DND-41 (cell line): ENCODE measurements around the gene GPR17.

Experiments used
- ATAC-seq: fragments of 200-7000 bp; cut with Tn5 transposase; 3 replicates; pipeline ENCODE4 v1.9.1; 2021; ENCODE audit warnings: low read depth; ENCODE audit not compliant: insufficient read depth
- DNase-seq: peaks from one replicate; pipeline ENCODE4 v3.0.0-alpha.2; 2020
- H2AFZ ChIP-seq: 2 replicates; pipeline ENCODE4 v1.6.0; 2012; ENCODE audit warnings: low read depth, low read length
- H3K27ac ChIP-seq: 2 replicates; pipeline ENCODE4 v1.5.1; 2012; ENCODE audit warnings: low read length, inconsistent platforms
- H3K27me3 ChIP-seq: fragments of 200-600 bp; sonication (generic); 2 replicates; pipeline ENCODE4 v1.6.0; 2012; ENCODE audit warnings: low read length, mild to moderate bottlenecking, inconsistent platforms; ENCODE audit not compliant: insufficient read depth, poor library complexity
- H3K36me3 ChIP-seq: 2 replicates; pipeline ENCODE4 v1.5.1; 2012; ENCODE audit warnings: low read length, inconsistent platforms; ENCODE audit not compliant: insufficient read depth
- H3K4me1 ChIP-seq: 2 replicates; pipeline ENCODE4 v1.5.1; 2012; ENCODE audit warnings: mild to moderate bottlenecking, low read length; ENCODE audit not compliant: insufficient read depth
- H3K4me2 ChIP-seq: 2 replicates; pipeline ENCODE4 v1.6.0; 2012; ENCODE audit warnings: mild to moderate bottlenecking, moderate library complexity, low read length, inconsistent platforms; ENCODE audit not compliant: insufficient read depth
- H3K4me3 ChIP-seq, 2 experiments: fragments of 200-600 bp in 1 of 2; shearing (Covaris generic) in 1 of 2; 2 replicates each; pipeline ENCODE4 v1.5.1; 2012 to 2016; ENCODE audit warnings: inconsistent platforms in 2 of 2, low read length in 2 of 2, mild to moderate bottlenecking in 2 of 2, low read depth in 1 of 2, moderate library complexity in 1 of 2
- H3K79me2 ChIP-seq: 2 replicates; pipeline ENCODE4 v1.6.0; 2012; ENCODE audit warnings: low read length, inconsistent platforms; ENCODE audit not compliant: insufficient read depth
- H3K9ac ChIP-seq: 2 replicates; pipeline ENCODE4 v1.6.0; 2012; ENCODE audit warnings: low read depth, mild to moderate bottlenecking, inconsistent platforms, low read length, moderate library complexity
- H3K9me3 ChIP-seq: 2 replicates; pipeline ENCODE4 v1.5.1; 2012; ENCODE audit warnings: low read length, moderate library complexity, mild to moderate bottlenecking, inconsistent platforms; ENCODE audit not compliant: insufficient read depth, severe bottlenecking
- H4K20me1 ChIP-seq: 2 replicates; pipeline ENCODE4 v1.6.0; 2012; ENCODE audit warnings: low read length; ENCODE audit not compliant: insufficient read depth
- CTCF ChIP-seq: IDR thresholded peaks from 2 replicates; pipeline ENCODE4 v1.5.1; 2012; ENCODE audit warnings: borderline replicate concordance, low read length, moderate library complexity, mild to moderate bottlenecking; ENCODE audit not compliant: poor library complexity, severe bottlenecking; ENCODE audit errors: extremely low read depth
- EZH2 ChIP-seq: IDR thresholded peaks from 3 replicates; pipeline ENCODE4 v1.6.1; 2012; ENCODE audit warnings: borderline replicate concordance, low read depth, mild to moderate bottlenecking, moderate library complexity, low read length, inconsistent platforms; ENCODE audit not compliant: severe bottlenecking

Gene GPR17

GRCh38 chr2:127675331-127676261 is 29.6 kb downstream of the GPR17 start, which contains the start of gene LIMS2:
Gene LIMS2 (minus strand): TSS chr2:127675530. CDS start chr2:127675024, 506 bp downstream.
- H3K4me1 ChIP-seq, result no peaks in the 10 kb centered on the region
- no peak within 1 kb of the TSS for H2AFZ ChIP-seq
- no peak for TF ChIP-seq EZH2
- no peak for TF ChIP-seq CTCF

DNA sequence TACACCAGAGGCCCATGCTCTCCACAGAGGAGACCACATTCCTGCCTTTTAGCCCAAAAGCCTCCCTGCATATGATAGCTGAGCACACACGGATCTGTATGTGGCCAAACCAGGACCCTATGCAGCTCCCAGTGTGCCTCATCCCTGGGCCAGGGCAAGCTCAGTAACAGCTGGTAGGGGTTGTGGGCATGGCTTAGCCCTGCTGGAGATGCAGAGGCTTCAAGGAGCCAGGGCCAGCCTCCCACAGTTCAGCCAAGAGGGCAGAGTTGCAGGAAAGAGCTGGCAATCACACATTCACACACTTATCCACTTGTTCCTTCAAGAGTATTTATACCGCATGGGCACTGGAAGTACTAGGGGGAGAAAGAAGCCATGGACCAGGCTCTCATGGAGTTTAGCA is 31.0 kb downstream of the GPR17 start:
- Histone ChIP-seq H4K20me1 (no peaks in the 10 kb centered on the region), H3K4me1 (no peaks in the 10 kb centered on the region), H2AFZ (no peak overlapping the region), H3K27me3 (peaks cover 4% of the 10 kb centered on the region), H3K79me2 (no peaks in the 10 kb centered on the region), H3K9me3 (no peaks in the 10 kb centered on the region), H3K4me3 (no peak overlapping the region), H3K4me2 (no peak overlapping the region), H3K9ac (no peak overlapping the region), H3K36me3 (no peaks in the 10 kb centered on the region), H3K27ac (no peak overlapping the region)
- TF ChIP-seq CTCF, result no peak
- TF ChIP-seq EZH2, result no peak
- ATAC-seq, result no peak
- DNase-seq, result no peak

More at GRCh38 chr2:127675331-127676261, 29.6 kb downstream of the GPR17 start, which contains the start of gene LIMS2:
- no peak within 1 kb of the TSS for H3K4me3 ChIP-seq
- H3K27ac ChIP-seq, result no peak within 1 kb of the TSS
- H4K20me1 ChIP-seq, result no peaks in the 10 kb centered on the region
- no peaks in the 10 kb centered on the region for H3K36me3 ChIP-seq
- DNase-seq (no peak), ATAC-seq (no peak)
- no peaks in the 10 kb centered on the region for H3K79me2 ChIP-seq
- H3K27me3 ChIP-seq, result peaks cover 4% of the 10 kb centered on the region
- H3K9ac ChIP-seq, result no peak within 1 kb of the TSS
- H3K4me2 ChIP-seq, result no peak within 1 kb of the TSS
- no peaks in the 10 kb centered on the region for H3K9me3 ChIP-seq

DNA sequence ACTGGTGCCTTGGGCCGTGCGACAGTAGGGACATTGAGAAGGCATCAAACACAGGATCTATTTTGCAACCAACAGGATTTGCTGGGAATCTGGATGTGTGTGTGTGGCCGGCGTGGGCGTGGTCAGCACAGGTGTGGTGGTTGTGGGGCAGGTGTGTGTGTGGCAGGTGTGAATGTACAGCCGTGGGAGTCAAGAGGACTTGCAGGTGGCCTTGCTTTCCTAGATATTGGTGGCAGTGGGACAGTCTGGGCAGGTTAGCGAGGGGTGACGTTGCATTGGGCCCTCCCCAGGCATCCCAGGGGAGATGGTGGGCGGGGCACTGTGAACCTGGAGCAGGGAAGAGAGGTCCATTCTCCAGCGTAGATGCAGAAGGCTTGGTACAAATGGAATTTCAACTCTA is 32.6 kb downstream of the GPR17 start:
- Histone ChIP-seq H3K4me1 (no peaks in the 10 kb centered on the region), H3K4me3 (no peak overlapping the region), H3K9ac (no peak overlapping the region), H3K4me2 (no peak overlapping the region), H3K27ac (no peak overlapping the region), H3K9me3 (no peaks in the 10 kb centered on the region), H3K27me3 (peaks cover 4% of the 10 kb centered on the region), H3K79me2 (no peaks in the 10 kb centered on the region), H2AFZ (no peak overlapping the region), H4K20me1 (no peaks in the 10 kb centered on the region), H3K36me3 (no peaks in the 10 kb centered on the region)
- no peak for TF ChIP-seq CTCF
- TF ChIP-seq EZH2, result no peak
- no peak for DNase-seq
- no peak for ATAC-seq

- DNase-seq (no peak), ATAC-seq (no peak)
- Histone ChIP-seq H3K27ac (no peak overlapping the region), H3K27me3 (peaks cover 4% of the 10 kb centered on the region), H3K4me3 (no peak overlapping the region), H3K9me3 (no peaks in the 10 kb centered on the region), H3K79me2 (no peaks in the 10 kb centered on the region), H3K9ac (no peak overlapping the region), H3K4me2 (no peak overlapping the region), H2AFZ (no peak overlapping the region), H4K20me1 (no peaks in the 10 kb centered on the region), H3K36me3 (no peaks in the 10 kb centered on the region), H3K4me1 (no peaks in the 10 kb centered on the region)
- TF ChIP-seq EZH2 (no peak), CTCF (no peak)
Observed at GRCh38 chr2:127678991-127679390, 33.0 kb downstream of the GPR17 start.
